Ovary (tissue), 3 donors: Measurements from ENCODE around the gene HOMER2.

Experiments
- EP300 ChIP-seq: sonication (generic); formaldehyde crosslinking; IDR thresholded peaks from one replicate; pipeline ENCODE4 v1.6.1; 2017; ENCODE audit warnings: antibody characterized with exemption
- POLR2A ChIP-seq: fragments of 450-650 bp; IDR thresholded peaks from one replicate; pipeline ENCODE4 v1.6.1; 2017; ENCODE audit warnings: antibody characterized with exemption, mild to moderate bottlenecking, moderate library complexity
- TF ChIP-seq, protein P1 (sequence below), 3 donors: fragments of 450-650 bp in 2 of 3; fragments of 200-600 bp in 1 of 3; IDR thresholded peaks; one replicate each; pipeline versions ENCODE4 v1.5.1 to v1.8.0; 2016 to 2022; ENCODE audit warnings: antibody characterized with exemption in 3 of 3, mild to moderate bottlenecking in 1 of 3
- donor health status: DM: no; HTN: no; CAD: no.

DNA sequence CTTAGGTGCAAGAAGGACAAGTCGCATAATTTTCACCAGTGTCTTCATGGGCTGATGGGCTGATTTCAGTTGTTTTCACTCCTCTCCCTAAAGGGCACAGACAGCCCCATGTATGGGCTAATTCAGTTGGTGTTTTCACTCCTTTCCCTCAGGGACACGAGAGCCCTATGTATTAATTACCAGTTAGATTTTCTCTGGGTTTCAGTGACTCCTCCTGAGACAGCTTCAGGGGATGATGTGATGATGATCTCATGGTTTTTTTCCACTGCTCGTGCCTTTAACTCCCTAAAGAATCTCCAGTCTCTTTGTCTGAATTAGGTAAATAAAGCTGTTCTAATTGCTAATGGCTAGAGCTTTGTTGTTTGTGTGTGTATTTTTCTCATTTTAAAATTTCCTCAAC lies 43.4 kb upstream of the HOMER2 start:
- TF ChIP-seq, protein P1, sequence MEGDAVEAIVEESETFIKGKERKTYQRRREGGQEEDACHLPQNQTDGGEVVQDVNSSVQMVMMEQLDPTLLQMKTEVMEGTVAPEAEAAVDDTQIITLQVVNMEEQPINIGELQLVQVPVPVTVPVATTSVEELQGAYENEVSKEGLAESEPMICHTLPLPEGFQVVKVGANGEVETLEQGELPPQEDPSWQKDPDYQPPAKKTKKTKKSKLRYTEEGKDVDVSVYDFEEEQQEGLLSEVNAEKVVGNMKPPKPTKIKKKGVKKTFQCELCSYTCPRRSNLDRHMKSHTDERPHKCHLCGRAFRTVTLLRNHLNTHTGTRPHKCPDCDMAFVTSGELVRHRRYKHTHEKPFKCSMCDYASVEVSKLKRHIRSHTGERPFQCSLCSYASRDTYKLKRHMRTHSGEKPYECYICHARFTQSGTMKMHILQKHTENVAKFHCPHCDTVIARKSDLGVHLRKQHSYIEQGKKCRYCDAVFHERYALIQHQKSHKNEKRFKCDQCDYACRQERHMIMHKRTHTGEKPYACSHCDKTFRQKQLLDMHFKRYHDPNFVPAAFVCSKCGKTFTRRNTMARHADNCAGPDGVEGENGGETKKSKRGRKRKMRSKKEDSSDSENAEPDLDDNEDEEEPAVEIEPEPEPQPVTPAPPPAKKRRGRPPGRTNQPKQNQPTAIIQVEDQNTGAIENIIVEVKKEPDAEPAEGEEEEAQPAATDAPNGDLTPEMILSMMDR (IDR thresholded peaks at IDR 0.05): no peak
- no peak for TF ChIP-seq POLR2A
- TF ChIP-seq EP300: no peak
